HG03342 (cell line): ENCODE measurements around the gene PPP2R5C.
"Not testable (repeated sequence)": the region's sequence is repeated elsewhere in the genome, so short reads cannot be mapped to it uniquely, and the experiment has no call there.

ENCODE experiments used
- ATAC-seq: cut with Tn5 transposase; IDR thresholded peaks from one replicate; pipeline ENCODE4 v1.9.1; 2021; ENCODE audit warnings: mild to moderate bottlenecking, moderate library complexity; ENCODE audit not compliant: unreplicated experiment

The PPP2R5C gene

DNA sequence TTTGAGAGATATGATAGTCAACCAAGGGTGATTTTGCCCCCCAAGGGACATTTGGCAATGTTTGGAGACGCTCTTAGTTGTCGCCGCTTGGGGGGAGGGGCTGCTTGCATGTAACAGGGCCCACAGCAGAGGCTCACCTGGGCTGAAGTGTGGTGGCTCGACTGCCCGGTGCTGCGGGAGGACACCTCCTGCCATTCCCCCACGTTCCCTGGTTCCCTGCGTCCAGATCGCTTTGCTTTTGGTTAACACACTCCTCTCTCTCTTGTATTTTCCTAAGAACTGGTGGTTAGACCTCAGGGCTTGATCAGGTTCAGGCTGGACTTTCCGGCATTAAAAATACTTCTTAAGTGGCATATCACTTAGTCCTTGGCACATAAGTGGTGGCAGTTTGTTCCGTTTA lies 18.9 kb downstream of the PPP2R5C start:
- ATAC-seq: no peak

DNA sequence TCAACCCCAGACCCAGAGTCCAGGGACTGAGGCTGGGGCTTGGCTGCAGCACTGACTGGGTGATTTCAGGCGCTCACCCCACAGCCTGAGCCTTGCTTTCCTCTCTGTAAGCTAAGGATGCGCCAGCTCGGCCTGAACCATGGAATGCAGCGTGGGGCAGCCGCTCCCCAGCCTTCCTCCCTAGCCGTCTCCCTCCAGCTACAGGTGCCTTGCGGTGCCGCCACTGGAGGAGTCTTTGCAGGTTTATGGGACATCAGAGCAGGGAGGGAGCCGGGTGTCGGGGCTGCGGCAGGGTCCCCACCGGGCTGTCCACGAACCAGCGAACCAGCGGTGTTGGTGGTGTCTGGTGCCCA lies 19.4 kb downstream of the PPP2R5C start:
- no peak for ATAC-seq

DNA sequence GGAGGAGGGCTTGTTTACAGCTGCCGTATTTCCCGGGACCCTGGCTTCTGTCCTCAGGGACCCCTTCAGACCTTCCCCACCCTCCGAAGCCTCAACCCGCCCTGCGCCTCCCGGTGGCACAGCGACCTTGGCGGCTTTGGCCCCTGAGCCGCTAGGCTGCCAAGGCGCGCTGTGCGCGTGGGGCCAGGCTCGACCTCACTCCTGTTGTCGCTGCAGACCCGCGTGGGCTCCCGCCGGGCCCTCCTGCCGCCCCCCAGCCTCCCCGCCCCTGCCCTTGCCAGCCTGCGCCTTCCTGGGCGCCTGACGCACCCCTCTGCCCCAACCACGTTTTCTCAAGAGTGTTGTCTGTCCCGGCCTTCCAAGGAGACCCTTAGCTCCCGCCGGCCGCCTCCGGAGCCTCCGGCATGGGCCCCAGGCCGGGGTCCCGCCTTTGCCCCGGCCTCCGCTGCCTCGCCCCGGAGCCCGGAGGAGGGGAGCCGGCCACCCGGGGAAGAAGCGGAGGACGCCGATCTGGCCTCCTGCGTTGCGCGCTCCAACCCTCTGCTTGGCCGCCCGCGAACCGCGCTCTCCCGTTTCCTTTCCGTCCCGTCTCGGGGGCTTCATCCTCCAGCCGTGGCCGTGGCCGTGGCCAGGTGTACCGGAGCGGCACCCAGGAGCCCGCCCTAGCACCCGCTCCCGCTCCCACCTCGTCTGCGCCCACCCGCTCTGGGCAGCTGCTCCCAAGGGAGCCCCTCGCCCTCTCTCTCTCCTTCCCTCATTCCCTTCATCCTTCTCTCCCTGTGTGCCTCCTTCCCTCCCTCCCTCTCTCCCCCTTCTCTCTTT lies 19.9 kb downstream of the PPP2R5C start:
- ATAC-seq: no peak

DNA sequence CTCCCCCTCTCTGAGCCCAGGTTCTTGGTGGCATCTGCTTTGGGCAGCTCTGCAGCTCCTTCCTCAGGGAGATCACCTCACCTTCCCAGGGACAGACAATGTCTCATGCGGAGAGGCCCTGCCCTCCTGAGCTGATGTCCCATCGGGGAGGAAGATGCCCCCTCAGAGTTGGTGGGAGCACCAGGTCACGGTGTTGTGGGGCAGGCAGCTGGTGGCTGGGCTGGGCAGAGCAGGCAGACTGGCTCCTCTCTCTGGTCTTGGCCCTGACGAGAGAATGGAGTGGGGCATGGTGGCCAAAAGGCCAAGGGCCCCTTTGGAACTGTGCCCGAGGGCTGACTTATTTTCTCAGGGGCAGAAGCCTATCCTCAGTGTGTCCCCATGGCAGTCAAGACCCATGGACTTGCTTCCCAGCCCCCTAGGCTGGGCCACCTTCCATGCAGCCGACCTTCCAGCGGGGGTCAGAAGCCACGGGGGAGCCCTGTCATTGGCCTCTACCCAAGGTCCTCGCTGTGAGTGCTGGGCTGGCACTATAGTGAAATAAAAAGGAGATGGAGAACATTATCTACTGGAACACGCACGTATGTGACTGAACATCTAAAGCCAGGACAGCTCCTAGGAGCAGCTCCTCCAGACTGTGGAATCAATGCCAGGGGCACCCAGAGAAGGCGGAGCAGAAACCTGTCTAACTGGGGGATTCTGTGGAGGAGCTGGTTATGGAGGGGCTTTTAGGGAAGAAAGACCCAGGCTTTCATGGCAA lies 21.9 kb downstream of the PPP2R5C start:
- no peak for ATAC-seq

DNA sequence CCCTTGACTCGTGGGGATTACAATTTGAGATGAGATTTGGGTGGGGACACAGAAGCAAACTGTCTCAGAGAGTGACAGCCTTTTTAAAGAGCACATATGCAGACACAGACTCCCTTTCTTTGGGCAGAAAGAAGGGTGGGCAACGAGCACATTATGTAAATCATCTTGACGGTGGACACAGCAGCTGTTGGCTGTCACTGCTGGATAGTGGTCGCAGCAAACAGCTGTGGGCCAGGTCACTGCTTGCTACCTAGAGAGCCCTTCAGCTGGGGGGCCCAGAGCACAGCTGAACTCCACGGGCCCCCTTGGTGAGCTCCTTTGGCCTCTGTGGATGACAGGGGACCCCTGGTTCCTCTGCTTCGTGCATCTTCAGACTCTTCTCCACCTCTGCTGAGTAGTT lies 23.1 kb downstream of the PPP2R5C start:
- no peak for ATAC-seq

DNA sequence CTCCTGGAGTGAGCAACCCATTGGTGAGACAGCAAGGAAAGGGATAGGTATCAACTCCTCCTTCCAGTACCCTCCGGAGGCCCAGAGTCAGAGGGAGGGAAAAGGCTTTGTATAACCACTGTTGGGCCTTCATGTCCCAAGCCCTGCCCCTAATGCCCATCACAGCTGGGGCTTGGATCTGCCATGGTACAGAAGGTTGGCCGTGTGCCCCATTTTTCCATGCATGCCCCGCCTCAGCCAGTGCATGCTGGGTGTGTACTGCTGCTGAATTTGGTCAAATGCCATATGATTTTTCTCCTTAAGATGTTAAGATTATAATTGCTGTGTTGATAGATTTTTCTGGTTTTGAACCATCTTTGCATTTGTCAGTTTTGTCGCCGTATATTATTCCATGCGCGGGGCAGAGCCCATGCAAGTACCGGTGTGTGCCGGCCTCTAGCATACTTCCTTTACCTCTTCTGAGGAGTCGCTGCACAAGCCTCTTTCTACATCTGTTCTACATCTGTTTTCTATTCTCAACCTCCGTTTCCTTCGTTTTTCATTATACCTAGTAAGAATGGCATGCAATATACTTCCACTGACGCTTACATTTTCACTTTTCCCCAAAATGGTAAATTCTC lies 26.6 kb downstream of the PPP2R5C start:
- ATAC-seq: no peak

DNA sequence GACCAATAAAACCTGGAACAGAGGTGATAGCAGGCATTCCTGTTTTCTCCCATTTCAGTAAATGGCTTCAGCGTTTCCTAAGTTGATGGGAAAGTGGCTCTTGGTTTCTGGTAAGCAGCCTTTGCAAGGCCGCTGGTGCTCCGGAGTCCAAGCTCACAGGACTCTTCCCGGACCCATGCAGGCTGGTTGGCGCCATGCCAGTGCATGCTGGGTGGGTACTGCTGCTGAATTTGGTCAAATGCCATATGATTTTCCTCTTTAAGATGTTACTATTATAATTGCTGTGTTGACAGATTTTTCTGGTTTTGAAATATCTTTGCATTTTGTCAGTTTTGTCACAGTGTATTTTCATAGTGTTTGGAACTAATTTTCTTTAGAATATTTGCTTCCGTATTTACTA lies 27.7 kb downstream of the PPP2R5C start:
- no peak for ATAC-seq

DNA sequence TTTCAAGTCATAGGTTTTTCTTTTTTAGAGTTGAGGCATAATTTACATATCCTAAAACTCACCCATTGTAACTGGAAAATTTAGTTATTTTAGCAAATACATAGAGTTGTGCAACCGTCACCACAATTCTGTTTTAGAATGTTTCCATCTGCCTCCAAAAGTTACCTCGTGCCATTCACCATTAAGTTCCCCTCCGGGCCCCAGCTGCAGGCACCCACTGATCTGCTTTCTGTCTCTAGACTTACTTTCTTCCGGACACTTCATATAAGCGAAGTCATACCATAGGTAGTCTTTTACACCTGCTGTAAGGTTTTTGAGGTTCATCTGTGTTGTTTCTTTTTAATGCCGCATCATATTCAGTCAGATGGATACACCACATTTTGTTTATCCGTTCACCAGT lies 28.7 kb downstream of the PPP2R5C start:
- no peak for ATAC-seq

DNA sequence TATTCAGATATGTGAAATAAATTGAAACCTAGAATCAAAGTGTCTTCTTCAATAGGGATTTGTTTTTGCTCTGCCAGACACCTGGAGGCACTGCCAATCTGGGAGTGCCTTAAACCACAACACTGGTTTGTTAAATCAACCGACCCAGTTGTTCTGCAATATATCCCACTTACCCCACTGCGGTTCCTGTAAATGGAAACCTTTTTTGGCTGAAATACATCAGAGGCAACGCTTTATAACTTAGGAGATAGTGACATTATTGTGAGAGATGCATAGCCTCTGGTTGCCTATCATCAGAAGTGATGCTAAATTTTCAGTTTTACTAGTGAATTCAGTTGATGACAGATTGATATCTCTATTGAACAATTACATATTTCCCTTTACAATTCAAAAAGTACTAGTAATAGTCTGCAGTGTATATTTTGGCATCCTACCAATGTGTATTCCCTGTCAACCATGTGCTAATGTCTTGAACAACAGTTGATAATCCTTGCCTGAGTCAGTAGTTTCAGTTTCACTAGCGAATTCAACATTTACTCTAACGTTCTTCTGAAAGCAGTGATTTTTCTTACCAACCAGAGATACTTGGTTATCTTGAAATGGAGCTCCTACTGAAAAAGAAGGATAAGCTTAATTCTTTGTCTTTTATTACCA lies 30.5 kb downstream of the PPP2R5C start:
- no peak for ATAC-seq

DNA sequence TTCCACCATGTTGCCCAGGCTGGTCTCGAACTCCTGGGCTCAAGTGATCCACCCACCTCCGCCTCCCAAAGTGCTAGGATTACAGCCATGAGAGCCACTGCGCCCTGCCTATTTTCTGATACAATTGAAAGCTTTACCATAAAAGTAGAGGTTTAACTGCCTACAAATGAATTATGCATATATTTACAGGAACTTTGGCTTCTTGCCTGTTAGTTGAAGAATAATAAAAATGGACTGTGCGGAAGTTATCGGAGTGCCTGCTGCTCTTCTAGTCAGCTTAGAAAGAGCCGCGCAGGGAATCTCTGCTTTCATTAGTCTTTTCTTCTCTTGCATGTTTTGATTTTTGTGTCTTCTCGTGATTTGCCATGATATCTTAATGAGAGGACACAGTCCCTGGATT lies 34.5 kb downstream of the PPP2R5C start:
- no peak for ATAC-seq

DNA sequence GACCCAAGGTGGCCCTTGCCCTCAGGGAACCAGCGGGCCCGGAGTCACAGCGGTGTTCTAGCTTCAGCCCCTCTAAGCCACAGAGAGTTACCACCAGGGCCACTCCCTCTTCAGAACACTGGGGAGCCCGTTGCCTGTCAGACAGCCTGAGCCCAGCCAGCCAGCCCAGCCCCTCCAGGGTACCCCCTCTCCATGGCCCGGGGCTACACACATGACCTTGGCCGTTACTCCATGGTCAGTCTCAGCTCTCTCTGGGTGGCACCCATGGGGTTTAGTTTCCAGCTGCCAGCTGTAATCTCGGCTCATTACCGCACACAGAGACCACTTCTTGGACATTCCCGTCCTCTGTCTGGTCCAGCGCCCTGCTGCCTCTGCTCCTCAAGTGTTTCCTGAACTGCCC lies 35.0 kb downstream of the PPP2R5C start:
- ATAC-seq: no peak

DNA sequence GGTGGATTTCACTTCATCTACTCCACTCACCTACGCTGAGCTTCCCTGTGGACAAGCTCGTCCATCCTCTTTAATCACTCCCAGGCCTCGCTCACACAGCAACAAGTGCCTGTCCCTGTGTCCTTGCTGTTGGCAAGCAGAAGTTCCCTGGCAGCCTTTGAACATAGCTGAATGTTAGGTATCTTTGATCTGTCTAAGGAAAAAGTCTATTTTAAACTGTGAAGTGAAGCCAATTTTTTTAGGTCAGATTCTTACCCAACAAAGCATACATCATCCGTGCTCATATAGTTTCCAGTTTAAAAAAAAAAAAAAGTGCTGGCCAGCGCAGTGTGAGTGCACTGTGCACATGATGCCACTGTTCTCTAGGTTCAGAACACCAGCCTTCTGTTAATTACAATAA lies 36.3 kb downstream of the PPP2R5C start:
- ATAC-seq: no peak

DNA sequence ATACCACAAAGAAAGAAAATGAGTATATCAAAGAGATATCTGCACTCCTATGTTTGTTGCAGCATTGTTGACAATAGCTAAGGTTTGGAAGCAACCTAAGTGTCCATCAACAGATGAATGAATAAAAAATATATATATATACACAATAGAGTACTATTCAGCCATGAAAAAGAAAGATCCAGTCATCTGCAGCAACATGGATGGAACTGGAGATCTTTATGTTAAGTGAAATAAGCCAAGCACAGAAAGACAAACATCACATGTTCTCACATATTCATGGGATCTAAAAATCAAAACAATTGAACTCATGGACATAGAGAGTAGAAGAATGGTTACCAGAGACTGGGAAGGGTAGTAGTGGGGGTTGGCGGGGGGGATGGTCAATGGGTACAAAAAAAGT lies 42.9 kb downstream of the PPP2R5C start:
- not testable (repeated sequence) for ATAC-seq

DNA sequence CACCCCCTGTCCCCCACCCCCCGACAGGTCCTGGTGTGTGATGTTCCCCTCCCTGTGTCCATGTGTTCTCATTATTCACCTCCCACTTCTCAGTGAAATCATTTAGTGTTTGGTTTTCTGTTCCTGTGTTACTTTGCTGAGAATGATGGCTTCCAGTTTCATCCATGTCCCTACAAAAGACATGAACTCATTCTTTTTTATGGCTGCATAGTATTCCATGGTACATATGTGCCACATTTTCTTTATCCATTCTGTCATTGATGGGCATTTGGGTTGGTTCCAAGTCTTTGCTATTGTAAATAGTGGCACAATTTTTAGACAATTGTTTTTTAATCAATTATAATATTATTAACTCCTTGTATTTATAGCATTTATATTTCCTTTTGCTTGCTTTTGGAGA lies 44.7 kb downstream of the PPP2R5C start:
- not testable (repeated sequence) for ATAC-seq

DNA sequence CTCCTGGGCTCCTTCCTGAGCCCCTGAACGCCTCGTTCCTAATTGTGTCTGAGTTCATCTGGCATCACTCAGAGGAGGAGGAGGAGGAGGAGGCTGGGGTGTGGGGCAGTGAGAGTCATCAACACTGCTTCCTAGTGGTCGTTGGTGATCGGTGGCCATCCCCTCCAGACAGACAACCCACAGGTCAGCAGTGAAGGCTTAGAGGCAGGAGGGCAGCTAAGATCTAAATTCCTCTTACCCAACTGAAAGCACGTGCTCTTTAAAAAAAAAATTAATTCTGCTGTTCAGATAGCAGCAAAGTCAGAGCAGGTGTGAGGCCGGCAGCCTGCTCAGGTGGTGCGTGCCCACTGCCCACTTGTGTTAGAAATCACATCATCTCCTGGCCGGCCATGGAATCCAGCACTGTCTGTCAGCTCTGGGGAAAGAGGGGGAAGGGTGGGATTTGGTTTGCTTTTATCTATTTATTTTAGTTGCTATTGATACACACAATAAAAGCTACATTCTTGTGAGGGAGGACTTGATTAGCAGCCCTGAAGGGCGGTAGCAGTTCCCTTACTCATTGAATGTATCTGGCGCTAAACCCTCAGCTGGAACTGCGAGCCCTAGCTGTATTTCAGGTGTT lies 46.6 kb downstream of the PPP2R5C start:
- no peak for ATAC-seq

DNA sequence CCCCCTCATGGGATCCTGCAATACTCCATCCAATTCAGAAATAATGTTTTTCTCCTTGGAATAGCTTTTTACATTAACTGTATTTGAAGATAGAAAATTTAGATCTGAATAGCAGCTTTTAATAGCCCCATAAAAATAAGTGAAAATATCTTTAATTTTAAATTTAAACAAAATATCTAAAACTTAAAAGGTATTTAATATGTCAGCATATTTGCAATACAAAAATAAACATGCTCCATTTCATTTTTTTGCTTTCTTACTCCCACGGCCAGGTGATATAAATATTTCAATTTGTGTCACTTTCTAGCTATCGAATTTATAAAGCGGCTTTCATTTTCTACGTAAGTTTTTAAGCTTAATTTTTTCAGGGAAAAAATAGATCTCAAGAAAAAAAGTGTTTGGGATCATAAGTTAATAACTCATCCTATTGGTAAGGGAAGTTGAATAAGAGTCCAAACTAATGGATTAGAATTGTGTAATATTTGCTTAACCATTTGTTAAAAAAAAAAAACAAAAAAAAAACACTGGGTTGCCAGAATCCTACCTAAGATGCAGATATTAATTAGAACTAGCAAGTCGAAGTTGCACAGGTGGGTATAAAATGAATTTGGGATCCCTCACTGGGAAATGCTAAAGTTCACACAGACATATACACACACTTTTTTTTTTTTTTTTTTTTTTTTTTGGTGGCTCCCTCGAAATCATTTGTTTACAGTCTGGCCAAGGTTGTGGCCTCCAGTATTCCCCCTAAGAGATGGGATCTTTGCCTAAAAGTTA lies 47.6 kb downstream of the PPP2R5C start:
- no peak for ATAC-seq

DNA sequence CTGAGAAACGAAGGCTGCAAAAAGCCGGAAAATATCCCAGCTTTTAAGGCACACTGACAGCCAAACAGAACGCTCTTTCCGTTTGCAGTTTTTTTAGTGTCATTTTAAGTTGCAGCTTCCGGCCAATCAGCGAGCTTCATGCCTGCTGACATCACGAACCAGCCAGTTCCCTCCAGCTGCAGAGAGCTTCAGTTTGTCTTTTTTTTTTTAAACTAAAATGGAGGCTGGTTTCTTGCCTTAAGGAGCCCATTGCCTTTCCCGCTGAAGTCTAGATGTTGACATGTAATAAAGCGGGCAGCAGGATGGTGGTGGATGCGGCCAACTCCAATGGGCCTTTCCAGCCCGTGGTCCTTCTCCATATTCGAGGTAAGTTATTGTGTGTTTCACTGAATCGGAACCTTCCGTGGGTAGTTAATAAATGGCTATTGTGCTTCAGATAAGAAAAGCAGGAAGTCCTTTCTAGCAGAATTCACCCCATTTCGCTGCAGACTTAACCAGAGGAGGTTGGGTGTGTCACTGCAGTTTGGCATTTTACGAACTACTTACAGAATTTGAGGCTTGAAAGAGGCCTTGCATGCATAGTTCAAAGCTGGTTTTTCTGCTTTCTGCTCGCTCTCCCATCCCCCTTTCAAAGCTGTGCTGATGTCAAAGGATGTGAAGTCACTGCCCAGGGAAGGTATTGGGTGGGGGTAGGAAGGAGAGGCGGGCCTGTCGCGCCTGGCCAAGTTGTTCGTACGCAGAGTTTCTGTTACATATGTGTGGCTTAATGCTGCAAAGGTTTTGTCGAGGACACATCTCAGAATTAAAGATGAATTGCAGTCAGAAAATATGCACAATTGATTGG lies 48.4 kb downstream of the PPP2R5C start:
- peak; percentile 77 for ATAC-seq

DNA sequence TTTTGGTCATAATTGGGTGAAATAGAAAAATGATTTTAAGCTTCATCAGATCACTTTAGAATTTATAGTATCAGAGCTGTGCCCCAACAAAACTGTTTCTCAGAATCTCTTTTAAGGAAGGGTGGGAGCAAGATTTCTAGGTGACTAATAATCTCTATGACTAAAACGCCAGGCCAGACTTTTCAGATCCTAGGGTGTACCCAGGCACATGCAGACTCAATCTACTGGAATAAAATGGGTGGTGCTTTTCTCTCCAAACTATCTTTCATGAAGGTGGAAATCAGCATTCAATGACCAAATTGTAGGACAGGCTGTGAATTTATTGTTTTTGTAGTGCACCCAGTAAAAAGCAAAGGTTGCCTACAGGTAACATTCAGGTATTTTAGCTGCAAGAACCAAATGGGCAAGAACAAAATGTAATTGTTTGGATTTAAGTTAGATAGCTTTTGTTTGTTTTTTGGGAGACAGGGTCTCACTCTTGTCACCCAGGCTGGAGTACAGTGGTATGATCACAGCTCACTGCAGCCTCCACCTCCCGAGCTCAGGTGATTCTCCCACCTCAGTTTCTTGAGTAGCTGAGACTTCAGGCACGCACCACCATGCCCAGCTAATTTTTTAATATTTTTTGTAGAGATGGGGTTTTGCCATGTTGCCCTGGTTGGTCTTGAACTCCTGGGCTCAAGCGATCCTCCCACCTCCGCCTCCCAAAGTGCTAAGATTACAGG lies 49.5 kb downstream of the PPP2R5C start:
- ATAC-seq: no peak

DNA sequence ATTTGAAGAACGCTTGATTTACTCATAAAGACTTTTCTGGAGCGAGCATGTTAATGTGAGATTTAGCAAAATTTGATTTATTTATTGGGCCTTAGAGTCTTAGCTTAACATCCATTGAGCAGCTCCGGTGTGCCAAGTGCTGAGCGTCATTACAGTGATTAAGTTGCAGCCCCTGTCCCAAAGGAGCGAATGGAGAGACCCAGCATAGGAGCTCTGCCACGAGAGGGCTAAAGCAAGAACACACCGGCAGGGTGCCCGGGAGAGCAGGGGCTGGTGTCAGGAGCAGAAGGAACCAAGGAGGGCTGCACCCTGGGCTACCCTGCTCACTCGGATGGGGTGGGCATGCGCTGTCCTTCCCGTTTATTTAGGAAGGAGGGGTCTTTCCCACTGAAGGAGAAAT lies 50.6 kb downstream of the PPP2R5C start:
- ATAC-seq: no peak
